ENCODE measurements around the gene FRMPD4.

- TF ChIP-seq CTCF (IDR thresholded peaks at IDR 0.05) (no peak), EP300 (IDR thresholded peaks at IDR 0.05) (no peak), ESRRA (IDR thresholded peaks at IDR 0.05; ENCODE audit: borderline replicate concordance, low read length) (no peak), HMGXB4 (CRISPR knock-in tag; IDR thresholded peaks at IDR 0.05; ENCODE audit: borderline replicate concordance) (no peak), RNF2 (IDR thresholded peaks at IDR 0.05; ENCODE audit: borderline replicate concordance, low read depth) (no peak), HOXA7 (CRISPR knock-in tag; IDR thresholded peaks at IDR 0.05) (no peak), POLR2A (IDR thresholded peaks at IDR 0.05; ENCODE audit: low read length) (no peak), KDM5A (IDR thresholded peaks at IDR 0.05) (no peak), RAD21 (conservative IDR thresholded peaks at IDR 0.05 in 1 of 2, IDR thresholded peaks at IDR 0.05 in 1 of 2) (no peak), PBX3 (IDR thresholded peaks at IDR 0.05) (no peak), USF2 (IDR thresholded peaks at IDR 0.05) (no peak), MYC (IDR thresholded peaks at IDR 0.05; ENCODE audit: borderline replicate concordance, low read length) (no peak)
Measured at GRCh38 chrX:12374286-12374685, 236.0 kb downstream of the FRMPD4 start.

Measured in A549 (cell line).